Uterus (tissue), 2 donors: Measurements from ENCODE around the gene HSPA1L.

Experiments
- CTCF ChIP-seq, 4 experiments: fragments of 200-600 bp in 2 of 4; fragments of 450-650 bp in 2 of 4; sonication (generic) in 2 of 4; IDR thresholded peaks; one replicate each; pipeline ENCODE4 v1.5.1; 2016 to 2019; ENCODE audit warnings: antibody characterized with exemption in 4 of 4, mild to moderate bottlenecking in 2 of 4, moderate library complexity in 1 of 4
- POLR2A ChIP-seq, 2 donors: fragments of 450-650 bp; IDR thresholded peaks; one replicate each; pipeline ENCODE4 v1.6.1; 2016; ENCODE audit warnings: antibody characterized with exemption in 2 of 2, mild to moderate bottlenecking in 1 of 2, moderate library complexity in 1 of 2

DNA sequence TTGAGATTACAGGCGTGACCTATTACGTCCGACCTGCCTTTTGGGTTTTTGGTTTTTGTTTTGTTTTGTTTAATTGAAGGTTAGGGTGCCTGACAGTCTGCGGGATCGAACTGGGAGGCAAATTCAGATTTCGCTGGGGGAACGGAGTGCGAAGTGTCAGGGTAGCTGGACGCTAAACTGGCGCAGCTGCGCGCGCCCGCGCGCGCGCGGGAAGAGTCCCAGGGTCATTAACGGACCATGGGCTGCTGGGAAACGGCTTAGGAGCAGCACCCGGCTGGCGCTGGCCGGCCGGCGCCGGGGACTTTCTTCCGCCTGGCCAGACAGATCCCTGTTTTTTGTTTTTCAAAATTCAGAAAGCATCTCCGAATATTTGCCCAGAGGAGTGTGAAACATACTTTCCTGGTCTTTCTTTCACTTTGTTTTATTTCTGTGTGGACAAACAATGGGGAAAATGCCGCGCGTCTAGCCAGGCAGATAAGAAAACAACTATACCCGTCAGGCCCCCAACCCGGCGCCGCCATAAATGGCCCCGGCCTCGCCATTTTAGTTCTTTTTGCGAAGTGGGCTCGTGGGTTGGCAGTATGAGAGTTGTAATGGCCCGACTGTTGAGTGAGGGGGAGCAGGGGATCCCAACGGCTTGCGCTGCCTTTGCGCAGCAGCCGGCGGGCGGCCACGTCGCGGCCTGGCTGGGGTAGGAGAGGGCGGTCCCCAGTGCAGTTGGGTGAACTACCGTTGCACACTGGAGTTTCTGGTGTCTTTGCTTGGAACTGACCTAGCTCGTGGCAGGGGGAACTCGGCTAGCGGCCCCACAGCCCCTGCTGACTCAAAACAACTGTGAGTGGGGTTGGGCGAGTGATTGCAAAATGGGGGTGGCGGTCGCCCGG lies 19.5 kb upstream of the HSPA1L start:
- TF ChIP-seq CTCF (IDR thresholded peaks at IDR 0.05) (no peak), POLR2A (IDR thresholded peaks at IDR 0.05) (peak; percentile 60 to 71)
